Kidney (tissue), 14 donors: ENCODE measurements around the gene C11orf54. TPM values are rescaled to one million over a fixed set of nuclear protein-coding genes. Genes with fewer than 3 reads are reported as not detected.

Source experiments
- DNase-seq, 5 donors: peaks; one replicate each; pipeline ENCODE4 v3.0.0-alpha.2; 2013 to 2020
- FAIRE-seq: peaks from 2 replicates; lab custom pipeline; 2012; peaks lifted over from hg19 to GRCh38; lab: Jason Lieb, UNC
- H3K27ac ChIP-seq, 2 donors: one replicate each; pipeline ENCODE4 v1.7.0; 2013; ENCODE audit warnings: low read depth in 2 of 2, low read length in 2 of 2, inconsistent platforms in 1 of 2
- H3K27me3 ChIP-seq: one replicate; pipeline ENCODE4 v1.7.1; 2013; ENCODE audit warnings: low read length, inconsistent platforms; ENCODE audit not compliant: control insufficient read depth, insufficient read depth
- H3K36me3 ChIP-seq, 3 donors: one replicate each; pipeline versions ENCODE4 v1.7.0 to v1.7.1; 2013; ENCODE audit warnings: low read length in 3 of 3, control low read depth in 1 of 3, inconsistent platforms in 1 of 3; ENCODE audit not compliant: insufficient read depth in 3 of 3, control insufficient read depth in 2 of 3
- H3K4me1 ChIP-seq, 3 donors: one replicate each; pipeline versions ENCODE4 v1.7.0 to v1.7.1; 2013; ENCODE audit warnings: low read length in 3 of 3, inconsistent platforms in 1 of 3, low read depth in 1 of 3; ENCODE audit not compliant: control insufficient read depth in 2 of 3, insufficient read depth in 2 of 3
- H3K4me3 ChIP-seq, 3 donors: one replicate each; pipeline versions ENCODE4 v1.7.0 to v1.8.1; 2013; ENCODE audit warnings: low read length in 3 of 3, control low read depth in 1 of 3, inconsistent platforms in 1 of 3
- H3K9ac ChIP-seq, 3 donors: one replicate each; pipeline versions ENCODE4 v1.7.0 to v1.7.1; 2013; ENCODE audit warnings: low read length in 3 of 3, control low read depth in 1 of 3, inconsistent platforms in 1 of 3
- H3K9me3 ChIP-seq, 3 donors: one replicate each; pipeline versions ENCODE4 v1.7.0 to v1.7.1; 2013; ENCODE audit warnings: low read length in 3 of 3, control low read depth in 1 of 3, inconsistent platforms in 1 of 3; ENCODE audit not compliant: control insufficient read depth in 2 of 3, insufficient read depth in 1 of 3
- intact Hi-C: fragments of 100-400 bp; cut with DNase I; formaldehyde crosslinking; loops from one replicate; pipeline ENCODE4 v1.11.1; 2022
- polyA plus RNA-seq: library from polyadenylated mRNA; stranded (reverse); fragments of 350-450 nt; fragmentation: Illumina TruSeq; extraction: RNeasy Lipid Tissue Mini Kit (QIAGEN cat#74804); gene quantifications from one replicate; pipeline ENCODE4 v1.2.3, GENCODE V29; 2014; ENCODE audit warnings: low read depth, low replicate concordance; ENCODE audit not compliant: insufficient read depth
- total RNA-seq: library from RNA; stranded (reverse); fragmentation: NEBNext Ultra II Directional; extraction: Animal tissue kit (Norgen Biotek cat#: 25700); gene quantifications from one replicate; pipeline ENCODE4 v1.2.1, GENCODE V29; 2021
- TF ChIP-seq, protein P1 (sequence below): IDR thresholded peaks from 3 replicates; pipeline ENCODE4 v1.5.1; 2012; ENCODE audit warnings: mild to moderate bottlenecking, moderate library complexity, borderline replicate concordance; ENCODE audit not compliant: insufficient read depth; ENCODE audit errors: extremely low read depth
- donor health status: control.
- donor health status: control.
- donor health status: control.
- donor health status: control.
- donor health status: control.
- donor health status: DM: yes; HTN: yes; CAD: no.
- donor health status: Normal renal cell carcinoma (clear cell type).

Gene C11orf54
- total and polyA plus RNA-seq, 2 donors from 2014 or later: 101 to 211 TPM

DNA sequence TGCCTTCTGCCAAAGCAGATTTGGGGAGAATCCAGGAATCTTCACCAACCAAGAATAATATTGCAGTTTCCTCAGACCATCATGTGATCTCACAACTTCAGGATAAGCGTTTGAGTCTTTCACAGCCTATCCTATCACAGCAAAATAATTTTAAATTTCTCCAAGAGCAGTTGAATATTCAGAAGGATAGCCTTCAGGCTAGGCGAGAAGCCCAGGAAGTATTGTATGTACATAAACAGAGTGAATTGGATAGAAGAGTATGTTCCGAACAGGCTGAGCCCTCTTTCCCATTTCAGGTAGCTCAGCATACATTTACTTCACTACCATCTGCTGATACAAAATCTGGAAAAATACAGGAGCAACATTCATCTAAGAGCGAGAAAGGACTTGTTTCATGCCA lies 43.9 kb upstream of the C11orf54 start:
- FAIRE-seq (no peak), DNase-seq (no peak)
- intact Hi-C loops: no loop called here
- Histone ChIP-seq H3K9ac (no peak overlapping the region), H3K4me3 (no peak overlapping the region), H3K9me3 (no peaks in the 10 kb centered on the region), H3K27me3 (no peaks in the 10 kb centered on the region), H3K36me3 (peaks cover 2 to 27% (median 26%) of the 10 kb centered on the region in 3 donors), H3K27ac (no peak overlapping the region), H3K4me1 (no peaks in the 10 kb centered on the region)
- TF ChIP-seq, protein P1, sequence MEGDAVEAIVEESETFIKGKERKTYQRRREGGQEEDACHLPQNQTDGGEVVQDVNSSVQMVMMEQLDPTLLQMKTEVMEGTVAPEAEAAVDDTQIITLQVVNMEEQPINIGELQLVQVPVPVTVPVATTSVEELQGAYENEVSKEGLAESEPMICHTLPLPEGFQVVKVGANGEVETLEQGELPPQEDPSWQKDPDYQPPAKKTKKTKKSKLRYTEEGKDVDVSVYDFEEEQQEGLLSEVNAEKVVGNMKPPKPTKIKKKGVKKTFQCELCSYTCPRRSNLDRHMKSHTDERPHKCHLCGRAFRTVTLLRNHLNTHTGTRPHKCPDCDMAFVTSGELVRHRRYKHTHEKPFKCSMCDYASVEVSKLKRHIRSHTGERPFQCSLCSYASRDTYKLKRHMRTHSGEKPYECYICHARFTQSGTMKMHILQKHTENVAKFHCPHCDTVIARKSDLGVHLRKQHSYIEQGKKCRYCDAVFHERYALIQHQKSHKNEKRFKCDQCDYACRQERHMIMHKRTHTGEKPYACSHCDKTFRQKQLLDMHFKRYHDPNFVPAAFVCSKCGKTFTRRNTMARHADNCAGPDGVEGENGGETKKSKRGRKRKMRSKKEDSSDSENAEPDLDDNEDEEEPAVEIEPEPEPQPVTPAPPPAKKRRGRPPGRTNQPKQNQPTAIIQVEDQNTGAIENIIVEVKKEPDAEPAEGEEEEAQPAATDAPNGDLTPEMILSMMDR: no peak

DNA sequence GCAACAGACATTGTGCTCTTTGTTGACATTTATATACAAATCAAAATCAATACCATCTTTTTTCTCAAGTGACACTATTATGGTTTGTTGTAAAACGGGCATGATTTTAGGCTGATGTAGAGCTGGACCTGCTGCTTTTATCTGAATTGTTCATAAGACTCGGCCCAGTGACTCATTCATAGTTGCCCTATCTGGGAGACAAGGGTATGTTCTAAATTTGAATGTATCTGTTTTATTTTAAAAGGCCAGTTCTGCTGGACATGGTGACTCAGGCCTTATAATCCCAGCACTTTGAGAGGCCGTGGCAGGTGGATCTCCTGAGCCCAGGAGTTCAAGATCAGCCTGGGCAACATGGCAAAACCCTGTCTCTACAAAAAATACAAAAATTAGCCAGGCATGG lies 40.6 kb upstream of the C11orf54 start:
- intact Hi-C loops: no loop called here
- no peaks in the 10 kb centered on the region for H3K9me3 ChIP-seq
- no peak for DNase-seq
- no peaks in the 10 kb centered on the region for H3K4me1 ChIP-seq
- H3K4me3 ChIP-seq: no peak overlapping the region
- FAIRE-seq: no peak
- H3K27me3 ChIP-seq: no peaks in the 10 kb centered on the region
- H3K36me3 ChIP-seq: peaks cover 2 to 29% (median 28%) of the 10 kb centered on the region in 3 donors
- no peak overlapping the region for H3K27ac ChIP-seq
- TF ChIP-seq, protein P1: no peak
- H3K9ac ChIP-seq: no peak overlapping the region

DNA sequence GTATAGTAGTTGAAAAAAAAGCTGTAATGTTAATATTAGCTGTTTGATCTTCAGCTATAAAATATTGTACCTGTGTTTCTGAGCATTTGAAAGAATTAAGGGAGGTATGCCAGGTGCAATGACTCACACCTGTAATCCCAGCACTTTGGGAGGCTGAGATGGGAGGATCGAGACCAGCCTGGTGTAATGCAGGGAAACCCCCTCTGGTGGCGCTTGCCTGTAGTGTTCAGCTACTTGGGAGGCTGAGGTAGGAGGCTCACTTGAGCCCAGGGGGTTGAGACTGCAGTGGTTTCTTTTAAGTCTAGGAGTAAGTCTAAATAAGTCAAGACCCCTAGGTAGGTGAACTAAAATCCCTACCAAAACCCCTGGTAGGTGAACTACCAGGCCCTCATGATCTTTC lies 37.2 kb upstream of the C11orf54 start:
- H3K36me3 ChIP-seq: peaks cover 0 to 13% (median 8%) of the 10 kb centered on the region in 3 donors
- intact Hi-C loops: no loop called here
- no peaks in the 10 kb centered on the region for H3K4me1 ChIP-seq
- no peak overlapping the region for H3K9ac ChIP-seq
- no peak overlapping the region for H3K27ac ChIP-seq
- no peak overlapping the region for H3K4me3 ChIP-seq
- H3K27me3 ChIP-seq: no peaks in the 10 kb centered on the region
- TF ChIP-seq, protein P1: no peak
- DNase-seq (no peak), FAIRE-seq (no peak)
- H3K9me3 ChIP-seq: peaks cover 0 to 2% (median 0%) of the 10 kb centered on the region in 3 donors

DNA sequence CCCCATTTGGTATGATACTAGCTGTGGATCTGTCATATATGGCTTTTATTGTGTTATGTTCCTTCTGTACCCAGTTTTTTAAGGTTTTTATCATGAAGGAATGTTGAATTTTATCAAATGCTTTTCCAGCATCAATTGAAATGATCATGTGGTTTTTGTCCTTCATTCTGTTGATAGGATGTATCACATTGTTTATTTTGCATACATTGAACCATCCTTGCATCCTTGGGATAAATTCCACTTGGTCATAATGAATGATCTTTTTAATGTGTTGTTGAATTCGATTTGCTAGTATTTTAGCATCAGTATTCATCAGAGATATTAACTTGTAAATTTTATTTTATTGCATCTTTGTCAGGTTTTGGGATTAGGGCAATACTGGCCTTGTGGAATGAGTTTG lies 31.2 kb upstream of the C11orf54 start:
- Histone ChIP-seq H3K9me3 (peaks cover 0 to 14% (median 1%) of the 10 kb centered on the region in 3 donors), H3K27me3 (no peaks in the 10 kb centered on the region), H3K4me3 (no peak overlapping the region), H3K27ac (no peak overlapping the region), H3K36me3 (peaks cover 2 to 12% (median 3%) of the 10 kb centered on the region in 3 donors), H3K9ac (no peak overlapping the region), H3K4me1 (no peaks in the 10 kb centered on the region)
- intact Hi-C loops: no loop called here
- no peak for FAIRE-seq
- TF ChIP-seq, protein P1: no peak
- no peak for DNase-seq
